ENCODE data around the gene AP2A1. TPM values are rescaled to one million over a fixed set of nuclear protein-coding genes. Genes with fewer than 3 reads are reported as not detected.
A peak's percentile ranks its signal among the peaks of the same experiment; 100 is the strongest.

Gene AP2A1
- total RNA-seq, 4 donors from 2014 or later, result 48.4 to 77.6 (median 66.9) TPM

GRCh38 chr19:49744946-49745381, 21.8 kb upstream of the AP2A1 start:
- Histone ChIP-seq H3K27me3 (no peaks in the 10 kb centered on the region), H3K36me3 (no peaks in the 10 kb centered on the region), H3K4me3 (replicated peaks in 1 of 3) (no peak overlapping the region), H3K9me3 (no peaks in the 10 kb centered on the region), H3K27ac (no peak overlapping the region), H3K4me1 (peaks cover 0 to 3% of the 10 kb centered on the region in 2 donors)
- TF ChIP-seq CTCF (IDR thresholded peaks at IDR 0.05) (no peak), POLR2A (IDR thresholded peaks at IDR 0.05) (no peak)
- DNase-seq, result no peak
- intact Hi-C loops (cut with DNase I), result no loop called here
- WGBS, 2 donors, result 92 to 95% methylated on average over 19 to 23 of the region's 23 CpGs

- Histone ChIP-seq H3K9me3 (no peaks in the 10 kb centered on the region), H3K4me1 (peaks cover 0 to 3% of the 10 kb centered on the region in 2 donors), H3K27ac (no peak overlapping the region), H3K27me3 (no peaks in the 10 kb centered on the region), H3K36me3 (no peaks in the 10 kb centered on the region), H3K4me3 (replicated peaks in 1 of 3) (no peak overlapping the region)
- DNase-seq, result peak in 1 of 2 donors; percentile 6
- WGBS, 2 donors, result 56 to 62% methylated on average over 30 to 38 of the region's 52 CpGs
- no peak for TF ChIP-seq POLR2A (IDR thresholded peaks at IDR 0.05)
- TF ChIP-seq CTCF (IDR thresholded peaks at IDR 0.05), result no peak
- intact Hi-C loops (cut with DNase I), result no loop called here
Observed at GRCh38 chr19:49746206-49746958, 20.4 kb upstream of the AP2A1 start.

- intact Hi-C loops (cut with DNase I), result no loop called here
- no peaks in the 10 kb centered on the region for H3K36me3 ChIP-seq
- TF ChIP-seq POLR2A (IDR thresholded peaks at IDR 0.05), result no peak
- TF ChIP-seq CTCF (IDR thresholded peaks at IDR 0.05), result no peak
Observed at GRCh38 chr19:49749055-49749716, 17.6 kb upstream of the AP2A1 start.

GRCh38 chr19:49749771-49750170, 17.0 kb upstream of the AP2A1 start:
- no peaks in the 10 kb centered on the region for H3K27me3 ChIP-seq
- no peaks in the 10 kb centered on the region for H3K9me3 ChIP-seq
- no peak for DNase-seq
- H3K4me1 ChIP-seq, result peaks cover 0 to 3% of the 10 kb centered on the region in 2 donors
- no peaks in the 10 kb centered on the region for H3K36me3 ChIP-seq
- no peak overlapping the region for H3K27ac ChIP-seq
- TF ChIP-seq CTCF (IDR thresholded peaks at IDR 0.05) (no peak), POLR2A (IDR thresholded peaks at IDR 0.05) (no peak)
- H3K4me3 ChIP-seq (replicated peaks in 1 of 3), result no peak overlapping the region
- 65 to 73% methylated on average over 1 of the region's 1 CpG for WGBS, 2 donors
- intact Hi-C loops (cut with DNase I), result no loop called here

More at GRCh38 chr19:49749055-49749716, 17.6 kb upstream of the AP2A1 start:
- Histone ChIP-seq H3K27me3 (no peaks in the 10 kb centered on the region), H3K4me3 (replicated peaks in 1 of 3) (no peak overlapping the region), H3K9me3 (no peaks in the 10 kb centered on the region), H3K27ac (no peak overlapping the region), H3K4me1 (peaks cover 0 to 3% of the 10 kb centered on the region in 2 donors)
- WGBS, 2 donors, result 84 to 88% methylated on average over 6 of the region's 6 CpGs
- no peak for DNase-seq

- H3K9me3 ChIP-seq, result no peaks in the 10 kb centered on the region
- no peak overlapping the region for H3K4me3 ChIP-seq (replicated peaks in 1 of 3)
- DNase-seq, result no peak
- no peak overlapping the region for H3K27ac ChIP-seq
- H3K4me1 ChIP-seq, result no peaks in the 10 kb centered on the region
- intact Hi-C loops (cut with DNase I), result no loop called here
- no peaks in the 10 kb centered on the region for H3K36me3 ChIP-seq
- WGBS, 2 donors, result 79 to 84% methylated on average over 1 of the region's 1 CpG
- H3K27me3 ChIP-seq, result no peaks in the 10 kb centered on the region
- TF ChIP-seq CTCF (IDR thresholded peaks at IDR 0.05), result no peak
- TF ChIP-seq POLR2A (IDR thresholded peaks at IDR 0.05), result no peak
Observed at GRCh38 chr19:49752701-49753100, 14.1 kb upstream of the AP2A1 start.

All from thyroid gland (tissue), 4 donors.